NB4 (cell line): Measurements from ENCODE around the gene DHDH.

ENCODE experiments used
- DNase-seq: peaks from one replicate; pipeline ENCODE4 v3.0.0; 2010; ENCODE audit warnings: low read depth
- H3K4me3 ChIP-seq: one replicate; pipeline ENCODE4 v1.5.1; 2011; ENCODE audit warnings: mild to moderate bottlenecking, low read depth, low read length, moderate library complexity
- CTCF ChIP-seq: IDR thresholded peaks from one replicate; pipeline ENCODE4 v1.5.1; 2012; ENCODE audit warnings: low read depth, low read length
- MAX ChIP-seq: IDR thresholded peaks from 2 replicates; pipeline ENCODE4 v1.6.1; 2011; ENCODE audit warnings: low read depth, low read length
- MYC ChIP-seq: IDR thresholded peaks from 2 replicates; pipeline ENCODE4 v1.6.1; 2011; ENCODE audit warnings: low read depth, low read length
- POLR2A ChIP-seq: IDR thresholded peaks from 2 replicates; pipeline ENCODE4 v1.6.1; 2011; ENCODE audit warnings: mild to moderate bottlenecking; ENCODE audit not compliant: insufficient read length; ENCODE audit errors: extremely low read depth

DHDH gene

GRCh38 chr19:48946463-48947257, 13.2 kb downstream of the DHDH start:
- no peak overlapping the region for H3K4me3 ChIP-seq
- no peak for DNase-seq
- TF ChIP-seq MYC = no peak
- TF ChIP-seq POLR2A = no peak
- TF ChIP-seq MAX = no peak
- TF ChIP-seq CTCF = no peak

GRCh38 chr19:48947258-48947542, 13.7 kb downstream of the DHDH start:
- no peak for DNase-seq
- TF ChIP-seq CTCF (no peak), MAX (no peak), MYC (no peak), POLR2A (no peak)
- no peak overlapping the region for H3K4me3 ChIP-seq

GRCh38 chr19:48950159-48950558, 16.7 kb downstream of the DHDH start:
- TF ChIP-seq MAX = no peak
- TF ChIP-seq CTCF = no peak
- no peak for TF ChIP-seq MYC
- no peak for TF ChIP-seq POLR2A
- DNase-seq = no peak
- no peak overlapping the region for H3K4me3 ChIP-seq

- no peak for DNase-seq
- H3K4me3 ChIP-seq = no peak overlapping the region
- TF ChIP-seq POLR2A (no peak), MAX (no peak)
Measured at GRCh38 chr19:48950830-48951519, 17.5 kb downstream of the DHDH start.

GRCh38 chr19:48953141-48953540, 19.6 kb downstream of the DHDH start:
- TF ChIP-seq MYC (no peak), POLR2A (no peak), CTCF (no peak), MAX (no peak)
- DNase-seq = no peak
- no peak overlapping the region for H3K4me3 ChIP-seq

GRCh38 chr19:48953990-48954594, 20.6 kb downstream of the DHDH start:
- no peak for DNase-seq
- TF ChIP-seq CTCF = no peak
- no peak for TF ChIP-seq POLR2A
- TF ChIP-seq MYC = no peak
- no peak for TF ChIP-seq MAX
- H3K4me3 ChIP-seq = peak overlapping the region; percentile 59
